Retinal pigment epithelial cell (primary cell): ENCODE results near the gene ABR.
"Not testable (repeated sequence)": the region's sequence is repeated elsewhere in the genome, so short reads cannot be mapped to it uniquely, and the experiment has no call there.

Experiments used
- DNase-seq: peaks from one replicate; pipeline ENCODE4 v3.0.0-alpha.2; 2010; ENCODE audit warnings: low read depth
- H3K4me3 ChIP-seq: 2 replicates; pipeline ENCODE4 v1.5.1; 2011; ENCODE audit warnings: mild to moderate bottlenecking, low read length, control low read depth, moderate library complexity
- TF ChIP-seq, protein P1 (sequence below): conservative IDR thresholded peaks from 2 replicates; pipeline ENCODE4 v1.5.1; 2011; ENCODE audit warnings: low read depth, low read length, control low read depth, inconsistent platforms

ABR gene

DNA sequence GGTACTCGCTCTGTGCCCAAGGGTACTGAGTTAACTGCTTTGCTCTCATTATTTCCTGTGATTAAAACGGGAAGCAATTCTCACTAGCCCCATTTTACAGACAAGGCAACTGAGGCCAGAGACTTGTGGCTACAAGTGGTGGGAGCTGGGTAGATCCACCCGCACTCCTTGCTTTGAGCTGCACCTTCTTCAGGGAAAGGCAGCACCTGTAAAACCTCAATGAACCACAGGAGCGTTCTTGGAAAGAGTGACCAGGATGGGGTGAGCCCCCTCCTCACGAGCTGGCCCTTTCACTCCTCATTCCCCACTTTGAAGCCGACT lies 102.8 kb downstream of the ABR start:
- DNase-seq: no peak
- no peak overlapping the region for H3K4me3 ChIP-seq
- TF ChIP-seq, protein P1, sequence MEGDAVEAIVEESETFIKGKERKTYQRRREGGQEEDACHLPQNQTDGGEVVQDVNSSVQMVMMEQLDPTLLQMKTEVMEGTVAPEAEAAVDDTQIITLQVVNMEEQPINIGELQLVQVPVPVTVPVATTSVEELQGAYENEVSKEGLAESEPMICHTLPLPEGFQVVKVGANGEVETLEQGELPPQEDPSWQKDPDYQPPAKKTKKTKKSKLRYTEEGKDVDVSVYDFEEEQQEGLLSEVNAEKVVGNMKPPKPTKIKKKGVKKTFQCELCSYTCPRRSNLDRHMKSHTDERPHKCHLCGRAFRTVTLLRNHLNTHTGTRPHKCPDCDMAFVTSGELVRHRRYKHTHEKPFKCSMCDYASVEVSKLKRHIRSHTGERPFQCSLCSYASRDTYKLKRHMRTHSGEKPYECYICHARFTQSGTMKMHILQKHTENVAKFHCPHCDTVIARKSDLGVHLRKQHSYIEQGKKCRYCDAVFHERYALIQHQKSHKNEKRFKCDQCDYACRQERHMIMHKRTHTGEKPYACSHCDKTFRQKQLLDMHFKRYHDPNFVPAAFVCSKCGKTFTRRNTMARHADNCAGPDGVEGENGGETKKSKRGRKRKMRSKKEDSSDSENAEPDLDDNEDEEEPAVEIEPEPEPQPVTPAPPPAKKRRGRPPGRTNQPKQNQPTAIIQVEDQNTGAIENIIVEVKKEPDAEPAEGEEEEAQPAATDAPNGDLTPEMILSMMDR: no peak

DNA sequence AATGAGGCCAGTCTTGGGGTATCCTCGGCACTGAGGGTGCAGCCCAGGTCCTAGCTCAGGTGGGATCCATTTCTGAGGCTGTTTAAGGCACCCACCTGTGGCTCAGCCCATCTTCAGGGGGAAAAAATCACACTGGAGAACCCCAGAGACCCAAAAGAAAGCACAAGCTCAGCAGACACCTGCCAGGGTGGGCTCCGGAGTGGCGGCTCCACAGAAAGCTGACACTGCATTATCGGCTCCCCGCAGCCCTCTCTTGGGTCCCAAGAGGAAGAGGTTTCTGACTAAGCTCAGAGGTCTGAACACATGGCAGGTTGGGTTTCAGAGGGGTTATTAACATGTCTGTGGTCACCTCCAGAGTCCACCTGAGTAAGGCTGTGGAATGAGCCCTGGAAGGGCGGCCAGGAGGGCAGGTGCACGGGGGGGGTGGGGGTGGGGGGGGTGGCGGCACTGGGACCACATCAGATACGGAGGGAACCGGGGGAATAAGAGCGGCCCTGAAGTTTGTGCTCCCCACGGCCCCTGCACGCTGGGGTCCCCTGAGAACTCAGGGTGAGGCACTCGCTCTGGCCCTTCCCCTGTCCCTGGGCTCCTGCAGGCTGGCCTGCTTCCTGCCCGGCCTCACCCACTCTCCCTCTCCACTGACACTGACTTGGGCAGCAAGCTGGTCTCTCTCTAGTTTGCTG lies 103.3 kb downstream of the ABR start:
- TF ChIP-seq, protein P1: no peak
- no peak for DNase-seq
- no peak overlapping the region for H3K4me3 ChIP-seq

DNA sequence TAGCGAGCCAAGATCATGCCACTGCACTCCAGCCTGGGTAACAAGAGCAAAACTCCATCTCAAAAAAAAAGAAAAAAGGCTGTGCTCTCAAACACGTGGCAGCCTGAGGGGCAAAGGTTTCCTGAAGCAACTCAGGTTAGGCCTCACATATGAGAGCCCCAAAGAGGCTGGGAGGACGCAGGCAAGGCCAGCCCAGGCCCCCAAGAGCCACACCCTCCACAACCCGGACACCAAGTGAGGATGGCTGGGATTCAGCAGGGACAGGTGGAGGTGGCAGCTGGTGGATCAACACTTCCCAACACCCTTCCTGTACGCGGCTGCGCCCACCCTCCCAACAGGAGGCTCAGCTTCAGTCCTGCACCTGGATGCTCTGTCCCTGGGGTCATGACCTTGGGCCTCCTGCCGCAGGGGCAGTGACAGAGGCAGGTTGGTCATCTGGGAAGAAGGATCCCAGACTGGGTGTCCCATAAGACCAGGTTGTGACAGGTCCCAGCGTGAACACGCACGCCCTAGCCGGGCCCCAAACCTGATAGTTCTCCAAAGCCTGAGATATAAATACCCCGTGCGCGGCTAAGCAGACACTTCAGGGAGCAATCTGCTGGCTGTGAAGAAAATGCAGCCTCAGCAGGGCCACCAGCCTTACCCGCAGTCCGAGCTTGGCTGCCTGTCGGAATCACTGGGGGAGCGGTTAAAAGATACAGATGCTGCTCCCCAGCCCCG lies 104.7 kb downstream of the ABR start:
- no peak overlapping the region for H3K4me3 ChIP-seq
- TF ChIP-seq, protein P1: no peak
- DNase-seq: no peak

- not testable (repeated sequence) for DNase-seq, H3K4me3 ChIP-seq
Measured at GRCh38 chr17:1073963-1074625, 105.7 kb downstream of the ABR start.

DNA sequence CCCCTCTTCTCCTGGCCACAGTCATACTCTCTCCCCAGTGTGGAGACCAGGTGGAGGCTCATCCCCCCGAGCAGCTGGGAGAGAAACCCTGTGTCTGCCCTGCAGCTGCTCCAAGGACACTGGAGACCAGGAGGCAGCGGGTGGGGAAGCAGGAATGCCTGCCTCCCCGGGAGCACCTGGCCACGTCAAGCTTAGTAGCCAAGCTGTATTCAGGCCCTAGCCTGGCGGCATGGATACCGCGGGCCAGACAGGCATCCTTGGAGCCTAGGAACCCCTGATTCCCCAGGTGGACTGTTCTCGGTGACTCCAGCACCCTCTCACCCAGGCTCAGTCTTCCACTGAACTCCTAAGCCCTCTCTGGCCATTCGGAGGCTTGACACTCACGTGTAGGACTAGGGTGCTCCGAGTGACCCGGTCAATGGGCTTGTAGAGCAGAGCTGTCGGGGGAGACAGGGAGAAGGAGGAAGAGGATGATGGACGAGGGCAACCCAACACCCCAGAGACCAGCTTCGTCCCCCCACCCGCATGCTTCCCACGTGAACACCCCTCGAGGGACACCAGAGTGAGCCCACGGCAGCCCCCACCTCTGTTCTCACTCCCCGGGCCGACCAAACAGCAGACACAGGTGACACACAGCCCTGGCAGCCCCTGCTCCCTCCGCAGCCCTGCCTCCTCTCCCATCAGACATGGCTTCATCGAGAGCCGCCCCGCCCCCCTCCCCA lies 106.4 kb downstream of the ABR start:
- DNase-seq: no peak
- no peak overlapping the region for H3K4me3 ChIP-seq
- TF ChIP-seq, protein P1: no peak

- no peak overlapping the region for H3K4me3 ChIP-seq
- DNase-seq: no peak
- TF ChIP-seq, protein P1: no peak
Measured at GRCh38 chr17:1072551-1072961, 107.2 kb downstream of the ABR start.

GRCh38 chr17:1071103-1071825 lies 108.5 kb downstream of the ABR start:
- TF ChIP-seq, protein P1: no peak
- no peak overlapping the region for H3K4me3 ChIP-seq
- DNase-seq: no peak
